Stomach (tissue), 9 donors: ENCODE data around the gene RELL2. TPM values are rescaled to one million over a fixed set of nuclear protein-coding genes. Genes with fewer than 3 reads are reported as not detected.
A peak's percentile ranks its signal among the peaks of the same experiment; 100 is the strongest.
"Not testable (repeated sequence)": the region's sequence is repeated elsewhere in the genome, so short reads cannot be mapped to it uniquely, and the experiment has no call there.

Source experiments
- DNase-seq, 2 donors: peaks; one replicate each; pipeline versions ENCODE4 v3.0.0 to v3.0.0-alpha.2; 2013 to 2019
- H3K27ac ChIP-seq, 5 donors: fragments of 200-600 bp in 4 of 5; sonication (generic) in 4 of 5; one replicate each; pipeline ENCODE4 v1.5.1; 2013 to 2019; ENCODE audit warnings: mild to moderate bottlenecking in 1 of 5, moderate library complexity in 1 of 5
- H3K27me3 ChIP-seq, 3 donors: fragments of 200-600 bp; sonication (generic); one replicate each; pipeline ENCODE4 v1.5.1; 2017 to 2019; ENCODE audit warnings: mixed run types in 1 of 3
- H3K36me3 ChIP-seq, 4 donors: fragments of 200-600 bp; sonication (generic); 1 replicate in 3 of 4; 2 replicates in 1 of 4; pipeline ENCODE4 v1.5.1; 2016 to 2019
- H3K4me1 ChIP-seq, 4 donors: fragments of 200-600 bp; sonication (generic); one replicate each; pipeline ENCODE4 v1.5.1; 2016 to 2019
- H3K4me3 ChIP-seq, 4 donors: fragments of 200-600 bp; sonication (generic) in 3 of 4; one replicate each; pipeline ENCODE4 v1.5.1; 2016 to 2019; ENCODE audit warnings: mild to moderate bottlenecking in 1 of 4
- H3K9me3 ChIP-seq, 4 donors: fragments of 200-600 bp; sonication (generic); one replicate each; pipeline ENCODE4 v1.5.1; 2016 to 2019
- EP300 ChIP-seq: sonication (generic); formaldehyde crosslinking; IDR thresholded peaks from one replicate; pipeline ENCODE4 v1.6.1; 2017; ENCODE audit warnings: antibody characterized with exemption
- POLR2A ChIP-seq, 4 donors: fragments of 450-650 bp; IDR thresholded peaks; one replicate each; pipeline ENCODE4 v1.6.1; 2016; ENCODE audit warnings: antibody characterized with exemption in 4 of 4, control low read depth in 2 of 4, mild to moderate bottlenecking in 1 of 4, moderate library complexity in 1 of 4
- POLR2AphosphoS5 ChIP-seq, 3 donors: sonication (generic); formaldehyde crosslinking; IDR thresholded peaks; one replicate each; pipeline ENCODE4 v1.6.1; 2016; ENCODE audit warnings: antibody characterized with exemption in 3 of 3
- WGBS, 5 donors: extraction: QIAGEN DNeasy Blood & Tissue Kit in 3 of 5; methylation state at CpG; one replicate each; pipeline versions ENCODE4 v1.1.5 to v1.1.7; 2013 to 2018; 5-methylcytosine and 5-hydroxymethylcytosine counted together
- intact Hi-C: fragments of 100-400 bp; cut with DNase I; formaldehyde crosslinking; loops from one replicate; pipeline ENCODE4 v1.15.1; 2023; ENCODE audit warnings: low total_unique reads
- polyA plus RNA-seq, 3 donors: library from polyadenylated mRNA; stranded (reverse); fragments of 200-250 nt; gene quantifications; one replicate each; pipeline ENCODE4 v1.2.3, GENCODE V29; 2013
- total RNA-seq, 5 donors: library from RNA; depleted of rRNA; stranded (reverse); fragments of >200 nt; gene quantifications; one replicate each; pipeline versions ENCODE4 v1.1.0 to v1.2.3, GENCODE V29; 2014 to 2016
- TF ChIP-seq, protein P1 (sequence below), 7 experiments: fragments of 450-650 bp in 4 of 7; fragments of 200-600 bp in 3 of 7; sonication (generic) in 3 of 7; IDR thresholded peaks; one replicate each; pipeline ENCODE4 v1.5.1; 2016 to 2019; ENCODE audit warnings: antibody characterized with exemption in 7 of 7, control low read depth in 2 of 7, mild to moderate bottlenecking in 1 of 7
- donor health status: healthy with polysubstance abuse.
- donor health status: Bipolar disorder and iron deficiency.
- donor health status: healthy.

Gene RELL2
- total and polyA plus RNA-seq, 8 donors: 0.45 to 4.9 (median 1.2) TPM; not detected in 1

DNA sequence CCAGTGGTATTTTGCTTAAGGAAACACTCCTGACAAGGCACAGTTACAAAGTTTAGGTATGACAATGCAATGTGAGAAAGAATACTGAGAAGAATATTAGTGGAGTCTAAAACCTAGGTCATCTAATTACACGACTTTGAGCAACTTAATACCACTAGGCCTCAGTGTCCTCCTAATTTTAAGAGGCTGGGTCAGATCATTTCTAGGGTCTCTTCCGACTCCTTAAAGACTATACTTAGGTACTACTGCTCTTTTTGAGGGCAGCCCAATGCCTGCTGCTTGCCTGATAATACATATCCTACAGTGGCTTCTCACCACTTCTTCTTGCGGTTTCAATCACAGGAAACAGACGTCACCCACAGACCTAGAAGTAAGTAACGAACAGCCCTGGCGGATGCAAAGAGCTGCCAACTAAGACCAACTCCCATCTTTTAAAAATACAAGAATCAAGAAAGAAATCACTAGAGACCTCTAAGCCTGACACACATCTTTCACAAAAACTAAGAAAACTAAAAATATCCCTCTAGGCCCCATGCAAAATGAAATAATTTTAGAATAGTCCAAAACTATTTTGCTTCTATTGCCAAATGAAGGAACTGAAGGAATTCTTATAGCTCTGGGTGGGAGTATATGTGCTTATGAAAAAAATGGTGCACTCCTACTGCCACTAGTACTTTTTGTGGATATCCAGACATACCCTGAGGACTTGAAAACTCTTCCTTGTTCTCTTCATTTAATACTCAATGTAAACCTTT is 31.1 kb upstream of the RELL2 start:
- Histone ChIP-seq H3K4me1 (peaks cover 44 to 96% (median 58%) of the 10 kb centered on the region in 4 donors), H3K9me3 (no peaks in the 10 kb centered on the region), H3K27me3 (no peaks in the 10 kb centered on the region), H3K27ac (peak overlapping the region; percentile 24 to 78 (median 62)), H3K36me3 (no peaks in the 10 kb centered on the region), H3K4me3 (no peak overlapping the region)
- intact Hi-C loops: no loop called here
- TF ChIP-seq, protein P1, sequence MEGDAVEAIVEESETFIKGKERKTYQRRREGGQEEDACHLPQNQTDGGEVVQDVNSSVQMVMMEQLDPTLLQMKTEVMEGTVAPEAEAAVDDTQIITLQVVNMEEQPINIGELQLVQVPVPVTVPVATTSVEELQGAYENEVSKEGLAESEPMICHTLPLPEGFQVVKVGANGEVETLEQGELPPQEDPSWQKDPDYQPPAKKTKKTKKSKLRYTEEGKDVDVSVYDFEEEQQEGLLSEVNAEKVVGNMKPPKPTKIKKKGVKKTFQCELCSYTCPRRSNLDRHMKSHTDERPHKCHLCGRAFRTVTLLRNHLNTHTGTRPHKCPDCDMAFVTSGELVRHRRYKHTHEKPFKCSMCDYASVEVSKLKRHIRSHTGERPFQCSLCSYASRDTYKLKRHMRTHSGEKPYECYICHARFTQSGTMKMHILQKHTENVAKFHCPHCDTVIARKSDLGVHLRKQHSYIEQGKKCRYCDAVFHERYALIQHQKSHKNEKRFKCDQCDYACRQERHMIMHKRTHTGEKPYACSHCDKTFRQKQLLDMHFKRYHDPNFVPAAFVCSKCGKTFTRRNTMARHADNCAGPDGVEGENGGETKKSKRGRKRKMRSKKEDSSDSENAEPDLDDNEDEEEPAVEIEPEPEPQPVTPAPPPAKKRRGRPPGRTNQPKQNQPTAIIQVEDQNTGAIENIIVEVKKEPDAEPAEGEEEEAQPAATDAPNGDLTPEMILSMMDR (IDR thresholded peaks at IDR 0.05): no peak
- TF ChIP-seq POLR2AphosphoS5 (IDR thresholded peaks at IDR 0.05): peak in 2 of 3 donors; percentile 19 to 26
- 57 to 84% (median 64%) methylated on average over 6 of the region's 6 CpGs for WGBS, 5 donors
- peak; percentile 46 to 80 for DNase-seq

DNA sequence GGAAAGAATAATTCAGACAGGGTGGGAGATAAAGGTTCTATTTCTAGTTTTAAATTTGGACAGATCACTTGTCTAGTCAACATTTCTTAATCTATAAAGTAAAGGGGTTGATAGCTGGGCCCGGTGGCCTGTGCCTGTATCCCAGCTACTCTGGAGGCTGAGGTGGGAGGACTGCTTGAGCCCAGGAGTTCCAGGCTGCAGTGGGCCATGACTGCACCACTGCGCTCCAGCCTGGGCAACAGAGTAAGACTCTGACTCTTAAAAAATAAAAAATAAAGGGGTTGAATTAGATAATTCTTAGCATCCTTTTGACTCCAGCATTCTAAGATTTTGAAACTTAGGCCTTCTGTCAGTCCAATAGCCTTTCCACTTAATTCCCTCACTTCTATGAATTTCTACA is 28.8 kb upstream of the RELL2 start:
- intact Hi-C loops: no loop called here
- H3K4me1 ChIP-seq: peaks cover 52 to 97% (median 70%) of the 10 kb centered on the region in 4 donors
- no peaks in the 10 kb centered on the region for H3K9me3 ChIP-seq
- H3K36me3 ChIP-seq: no peaks in the 10 kb centered on the region
- TF ChIP-seq EP300 (no peak), POLR2AphosphoS5 (IDR thresholded peaks at IDR 0.05) (no peak), POLR2A (IDR thresholded peaks at IDR 0.05) (no peak)
- TF ChIP-seq, protein P1 (IDR thresholded peaks at IDR 0.05): no peak
- WGBS, 5 donors: 54 to 80% (median 71%) methylated on average over 2 of the region's 2 CpGs
- H3K27me3 ChIP-seq: no peaks in the 10 kb centered on the region
- H3K27ac ChIP-seq: peak overlapping the region; percentile 30 to 78 (median 45)
- DNase-seq: no peak
- H3K4me3 ChIP-seq: no peak overlapping the region

DNA sequence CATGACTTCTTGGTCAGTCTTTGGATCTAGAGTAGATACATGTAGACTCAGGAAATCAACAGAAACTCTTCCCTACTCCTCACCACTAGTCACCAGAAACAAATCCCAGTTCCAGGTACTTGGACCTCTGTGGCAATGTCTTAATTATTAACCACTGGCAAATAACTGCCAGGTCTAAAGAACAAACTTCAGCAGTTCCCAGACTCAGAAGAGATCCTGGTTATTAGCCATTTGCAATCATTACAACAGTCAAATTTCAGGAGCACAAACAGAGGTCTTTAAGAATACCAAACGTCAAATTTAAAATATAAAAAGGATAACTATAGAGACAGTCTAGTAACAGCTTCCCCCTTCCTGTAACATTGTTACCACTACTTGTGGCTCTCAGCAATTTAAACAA is 28.2 kb upstream of the RELL2 start:
- TF ChIP-seq POLR2A (IDR thresholded peaks at IDR 0.05) (no peak), EP300 (no peak), POLR2AphosphoS5 (IDR thresholded peaks at IDR 0.05) (no peak)
- TF ChIP-seq, protein P1 (IDR thresholded peaks at IDR 0.05): no peak
- Histone ChIP-seq H3K4me3 (no peak overlapping the region), H3K27ac (peak overlapping the region in 4 of 5 donors; percentile 30 to 78 (median 44)), H3K27me3 (no peaks in the 10 kb centered on the region), H3K4me1 (peaks cover 51 to 98% (median 73%) of the 10 kb centered on the region in 4 donors), H3K9me3 (no peaks in the 10 kb centered on the region), H3K36me3 (no peaks in the 10 kb centered on the region)
- intact Hi-C loops: no loop called here
- DNase-seq: peak in 1 of 2 donors; percentile 36
- 11 to 43% (median 33%) methylated on average over 1 of the region's 1 CpG for WGBS, 5 donors

DNA sequence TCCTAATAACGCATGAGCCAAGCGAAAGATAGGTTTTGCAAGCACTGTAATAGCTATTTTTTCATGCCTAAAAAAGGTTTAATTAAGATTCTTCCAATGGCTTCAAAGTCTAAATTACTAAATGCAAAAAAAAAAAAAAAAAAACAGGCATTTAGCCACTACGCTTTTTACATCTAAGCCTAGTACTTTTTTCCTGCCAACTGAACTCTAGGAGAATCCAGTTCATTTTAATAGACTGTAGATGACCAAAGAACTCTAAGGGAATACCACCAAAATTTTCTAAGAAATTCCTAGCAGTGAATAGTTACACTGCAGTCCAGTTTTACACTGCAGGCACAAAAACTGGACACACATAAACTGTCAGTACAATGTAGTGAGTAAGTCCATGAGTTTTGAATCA is 27.8 kb upstream of the RELL2 start:
- H3K4me3 ChIP-seq: no peak overlapping the region
- no peak for TF ChIP-seq POLR2AphosphoS5 (IDR thresholded peaks at IDR 0.05)
- TF ChIP-seq, protein P1 (IDR thresholded peaks at IDR 0.05): no peak
- TF ChIP-seq EP300: no peak
- no peak for TF ChIP-seq POLR2A (IDR thresholded peaks at IDR 0.05)
- H3K9me3 ChIP-seq: no peaks in the 10 kb centered on the region
- no peaks in the 10 kb centered on the region for H3K27me3 ChIP-seq
- H3K4me1 ChIP-seq: peaks cover 46 to 98% (median 73%) of the 10 kb centered on the region in 4 donors
- 43 to 72% (median 50%) methylated on average over 3 of the region's 3 CpGs for WGBS, 5 donors
- intact Hi-C loops: no loop called here
- no peaks in the 10 kb centered on the region for H3K36me3 ChIP-seq
- H3K27ac ChIP-seq: peak overlapping the region in 4 of 5 donors; percentile 30 to 78 (median 44)
- no peak for DNase-seq

DNA sequence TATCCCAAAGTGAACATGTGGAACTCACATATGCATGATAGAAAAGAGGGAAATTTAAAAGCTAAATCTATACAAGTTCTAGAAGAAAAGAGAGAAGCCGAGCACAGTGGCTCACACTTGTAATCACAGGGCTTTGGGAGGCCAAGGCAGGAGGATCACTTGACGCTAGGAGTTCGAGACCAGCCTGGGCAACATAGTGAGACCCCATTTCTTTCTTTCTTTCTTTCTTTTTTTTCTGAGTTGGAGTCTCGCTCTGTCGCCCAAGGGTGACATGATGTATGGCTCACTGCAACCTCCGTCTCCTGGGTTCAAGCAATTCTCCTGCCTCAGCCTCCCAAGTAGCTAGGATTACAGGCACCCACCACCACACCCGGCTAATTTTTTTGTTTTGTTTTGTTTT is 26.9 kb upstream of the RELL2 start:
- DNase-seq, H3K27me3 ChIP-seq, H3K4me3 ChIP-seq, H3K36me3 ChIP-seq, H3K9me3 ChIP-seq, intact Hi-C loops: not testable (repeated sequence)
- Histone ChIP-seq H3K27ac (peak overlapping the region in 3 of 5 donors; percentile 8 to 78 (median 30)), H3K4me1 (peaks cover 42 to 98% (median 69%) of the 10 kb centered on the region in 4 donors)
- WGBS, 5 donors: 94 to 98% (median 96%) methylated on average over 7 of the region's 7 CpGs
